ENCODE data around the gene ODC1.
A peak's percentile ranks its signal among the peaks of the same experiment; 100 is the strongest.

The ODC1 gene

GRCh38 chr2:10406491-10407188 is 41.5 kb downstream of the ODC1 start:
- no peak overlapping the region for H3K4me3 ChIP-seq (ENCODE audit: low read depth, low read length)
- no peak for DNase-seq (ENCODE audit: low read depth)
- no peak for TF ChIP-seq POLR2A (IDR thresholded peaks at IDR 0.05; ENCODE audit: extremely low read depth, insufficient read length)
- TF ChIP-seq MYC (IDR thresholded peaks at IDR 0.05; ENCODE audit: low read depth, low read length): no peak
- TF ChIP-seq, protein P1, sequence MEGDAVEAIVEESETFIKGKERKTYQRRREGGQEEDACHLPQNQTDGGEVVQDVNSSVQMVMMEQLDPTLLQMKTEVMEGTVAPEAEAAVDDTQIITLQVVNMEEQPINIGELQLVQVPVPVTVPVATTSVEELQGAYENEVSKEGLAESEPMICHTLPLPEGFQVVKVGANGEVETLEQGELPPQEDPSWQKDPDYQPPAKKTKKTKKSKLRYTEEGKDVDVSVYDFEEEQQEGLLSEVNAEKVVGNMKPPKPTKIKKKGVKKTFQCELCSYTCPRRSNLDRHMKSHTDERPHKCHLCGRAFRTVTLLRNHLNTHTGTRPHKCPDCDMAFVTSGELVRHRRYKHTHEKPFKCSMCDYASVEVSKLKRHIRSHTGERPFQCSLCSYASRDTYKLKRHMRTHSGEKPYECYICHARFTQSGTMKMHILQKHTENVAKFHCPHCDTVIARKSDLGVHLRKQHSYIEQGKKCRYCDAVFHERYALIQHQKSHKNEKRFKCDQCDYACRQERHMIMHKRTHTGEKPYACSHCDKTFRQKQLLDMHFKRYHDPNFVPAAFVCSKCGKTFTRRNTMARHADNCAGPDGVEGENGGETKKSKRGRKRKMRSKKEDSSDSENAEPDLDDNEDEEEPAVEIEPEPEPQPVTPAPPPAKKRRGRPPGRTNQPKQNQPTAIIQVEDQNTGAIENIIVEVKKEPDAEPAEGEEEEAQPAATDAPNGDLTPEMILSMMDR (IDR thresholded peaks at IDR 0.05; ENCODE audit: low read depth, low read length): no peak
- TF ChIP-seq, protein P2, sequence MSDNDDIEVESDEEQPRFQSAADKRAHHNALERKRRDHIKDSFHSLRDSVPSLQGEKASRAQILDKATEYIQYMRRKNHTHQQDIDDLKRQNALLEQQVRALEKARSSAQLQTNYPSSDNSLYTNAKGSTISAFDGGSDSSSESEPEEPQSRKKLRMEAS (IDR thresholded peaks at IDR 0.05; ENCODE audit: low read depth, low read length): no peak

GRCh38 chr2:10406016-10406415 is 42.1 kb downstream of the ODC1 start:
- DNase-seq (ENCODE audit: low read depth): no peak
- TF ChIP-seq MYC (IDR thresholded peaks at IDR 0.05; ENCODE audit: low read depth, low read length): no peak
- TF ChIP-seq POLR2A (IDR thresholded peaks at IDR 0.05; ENCODE audit: extremely low read depth, insufficient read length): no peak
- TF ChIP-seq, protein P1 (IDR thresholded peaks at IDR 0.05; ENCODE audit: low read depth, low read length): no peak
- TF ChIP-seq, protein P2 (IDR thresholded peaks at IDR 0.05; ENCODE audit: low read depth, low read length): no peak
- no peak overlapping the region for H3K4me3 ChIP-seq (ENCODE audit: low read depth, low read length)

GRCh38 chr2:10405448-10405847 is 42.7 kb downstream of the ODC1 start:
- no peak for DNase-seq (ENCODE audit: low read depth)
- no peak for TF ChIP-seq MYC (IDR thresholded peaks at IDR 0.05; ENCODE audit: low read depth, low read length)
- TF ChIP-seq, protein P1 (IDR thresholded peaks at IDR 0.05; ENCODE audit: low read depth, low read length): no peak
- TF ChIP-seq, protein P2 (IDR thresholded peaks at IDR 0.05; ENCODE audit: low read depth, low read length): no peak
- no peak for TF ChIP-seq POLR2A (IDR thresholded peaks at IDR 0.05; ENCODE audit: extremely low read depth, insufficient read length)
- no peak overlapping the region for H3K4me3 ChIP-seq (ENCODE audit: low read depth, low read length)

DNA sequence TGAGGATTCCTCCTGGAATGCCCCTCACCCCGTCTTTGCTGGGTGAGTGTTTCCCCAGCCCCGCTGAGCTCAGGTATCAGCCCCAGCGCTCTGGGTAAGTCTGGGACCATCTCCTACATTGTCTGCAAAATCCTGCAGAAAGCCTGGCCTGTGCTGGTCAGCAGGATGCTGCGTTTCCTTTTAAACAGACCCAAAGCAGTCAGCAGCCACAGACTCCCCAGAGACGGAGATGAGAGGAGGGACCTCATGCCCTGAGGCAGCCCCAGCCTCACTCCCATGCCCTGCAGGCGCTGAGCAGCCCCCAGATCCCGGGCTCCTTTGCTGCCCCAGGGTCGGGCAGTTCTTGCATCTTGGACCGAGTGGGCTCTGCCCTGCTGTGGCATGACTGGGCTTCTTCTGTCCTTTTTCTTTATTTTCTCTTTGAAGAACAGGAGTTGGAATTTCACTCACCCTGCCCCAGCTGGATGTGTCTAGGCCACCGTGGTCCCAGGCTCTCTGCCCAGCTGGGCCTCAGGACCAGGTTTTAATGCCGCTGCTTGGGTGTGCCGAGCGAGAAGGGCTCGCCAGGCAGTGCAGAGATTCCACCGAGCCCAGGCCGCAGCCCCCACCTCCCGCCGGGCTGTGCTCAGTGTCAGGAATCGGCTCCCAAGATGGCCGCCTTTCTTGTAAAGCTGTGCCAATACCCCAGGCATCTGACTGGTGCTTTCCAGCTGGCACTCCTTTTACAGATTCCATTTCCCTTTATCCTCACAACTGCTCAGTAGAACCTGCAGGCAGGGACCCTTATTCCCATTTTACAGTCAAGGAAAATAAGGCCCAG is 43.6 kb downstream of the ODC1 start:
- TF ChIP-seq, protein P2 (IDR thresholded peaks at IDR 0.05; ENCODE audit: low read depth, low read length): no peak
- no peak overlapping the region for H3K4me3 ChIP-seq (ENCODE audit: low read depth, low read length)
- DNase-seq (ENCODE audit: low read depth): peak; percentile 82

GRCh38 chr2:10402653-10403215 is 45.4 kb downstream of the ODC1 start:
- TF ChIP-seq POLR2A (IDR thresholded peaks at IDR 0.05; ENCODE audit: extremely low read depth, insufficient read length): no peak
- TF ChIP-seq, protein P2 (IDR thresholded peaks at IDR 0.05; ENCODE audit: low read depth, low read length): no peak
- no peak overlapping the region for H3K4me3 ChIP-seq (ENCODE audit: low read depth, low read length)
- peak; percentile 28 for DNase-seq (ENCODE audit: low read depth)

DNA sequence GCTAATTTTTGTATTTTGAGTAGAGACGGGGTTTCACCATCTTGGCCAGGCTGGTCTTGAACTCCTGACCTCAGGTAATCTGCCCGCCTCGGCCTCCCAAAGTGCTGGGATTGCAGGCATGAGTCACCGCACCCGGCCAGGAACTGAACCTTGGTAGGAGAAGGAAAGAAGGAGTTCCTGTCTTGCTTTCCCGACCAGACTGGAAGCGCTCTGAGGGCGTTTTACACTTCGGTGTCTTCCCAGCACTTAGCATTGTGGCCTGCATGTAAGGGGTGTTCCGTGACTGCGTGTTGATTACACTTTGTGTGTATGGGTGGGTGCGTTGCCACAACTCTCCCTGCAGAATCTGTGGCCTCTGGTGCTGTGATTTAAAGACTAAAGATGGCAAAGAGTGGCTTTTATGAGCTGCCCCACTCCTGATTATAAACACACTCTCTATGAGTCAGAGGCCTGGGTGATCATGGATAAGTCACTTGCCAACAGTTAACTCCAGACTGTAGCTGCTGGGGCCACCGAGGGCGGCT is 46.0 kb downstream of the ODC1 start:
- no peak for DNase-seq (ENCODE audit: low read depth)
- TF ChIP-seq, protein P1 (IDR thresholded peaks at IDR 0.05; ENCODE audit: low read depth, low read length): no peak
- TF ChIP-seq, protein P2 (IDR thresholded peaks at IDR 0.05; ENCODE audit: low read depth, low read length): no peak
- no peak for TF ChIP-seq MYC (IDR thresholded peaks at IDR 0.05; ENCODE audit: low read depth, low read length)

More for the DNA sequence above, 46.0 kb downstream of the ODC1 start:
- no peak overlapping the region for H3K4me3 ChIP-seq (ENCODE audit: low read depth, low read length)

Measured in NB4 (cell line).